Liver (tissue), 9 donors: Measurements from ENCODE around the gene TINAGL1. TPM values are rescaled to one million over a fixed set of nuclear protein-coding genes. Genes with fewer than 3 reads are reported as not detected.

ENCODE experiments used
- DNase-seq: peaks from one replicate; pipeline ENCODE4 v3.0.0-alpha.2; 2017; ENCODE audit warnings: low spot score
- H3K27ac ChIP-seq, 2 donors: one replicate each; pipeline ENCODE4 v1.7.0; 2013; ENCODE audit warnings: inconsistent platforms in 2 of 2, low read length in 2 of 2, control low read depth in 1 of 2, low read depth in 1 of 2, mild to moderate bottlenecking in 1 of 2
- H3K27me3 ChIP-seq, 4 donors: one replicate each; pipeline versions ENCODE4 v1.6.1 to v1.7.0; 2013; ENCODE audit warnings: low read length in 3 of 4, inconsistent platforms in 1 of 4, mild to moderate bottlenecking in 1 of 4, moderate library complexity in 1 of 4; ENCODE audit not compliant: control insufficient read depth in 4 of 4, insufficient read depth in 4 of 4
- H3K36me3 ChIP-seq, 4 donors: one replicate each; pipeline versions ENCODE4 v1.6.1 to v1.7.0; 2013; ENCODE audit warnings: low read length in 3 of 4, mild to moderate bottlenecking in 3 of 4, low read depth in 1 of 4, moderate library complexity in 1 of 4; ENCODE audit not compliant: control insufficient read depth in 4 of 4, insufficient read depth in 3 of 4
- H3K4me1 ChIP-seq, 4 donors: one replicate each; pipeline versions ENCODE4 v1.6.1 to v1.7.0; 2013; ENCODE audit warnings: low read length in 3 of 4, mild to moderate bottlenecking in 3 of 4, moderate library complexity in 1 of 4; ENCODE audit not compliant: control insufficient read depth in 4 of 4, insufficient read depth in 4 of 4
- H3K4me3 ChIP-seq, 3 donors: one replicate each; pipeline versions ENCODE4 v1.6.1 to v1.7.0; 2013; ENCODE audit warnings: low read length in 3 of 3, control low read depth in 1 of 3, low read depth in 1 of 3, mild to moderate bottlenecking in 1 of 3
- H3K9ac ChIP-seq, 2 donors: one replicate each; pipeline ENCODE4 v1.7.0; 2013; ENCODE audit warnings: low read length in 2 of 2, mild to moderate bottlenecking in 2 of 2, moderate library complexity in 2 of 2, control low read depth in 1 of 2, low read depth in 1 of 2
- H3K9me3 ChIP-seq, 4 donors: one replicate each; pipeline versions ENCODE4 v1.6.1 to v1.7.0; 2013; ENCODE audit warnings: low read length in 3 of 4; ENCODE audit not compliant: control insufficient read depth in 4 of 4
- EGR1 ChIP-seq, 2 donors: IDR thresholded peaks; 2 replicates each; pipeline ENCODE4 v1.6.1; 2016 to 2018; ENCODE audit warnings: antibody characterized with exemption in 2 of 2, low read depth in 2 of 2
- FOXA1 ChIP-seq: IDR thresholded peaks from 2 replicates; pipeline ENCODE4 v1.6.1; 2016; ENCODE audit warnings: antibody characterized with exemption
- FOXA2 ChIP-seq: IDR thresholded peaks from 2 replicates; pipeline ENCODE4 v1.6.1; 2016; ENCODE audit warnings: antibody characterized with exemption
- GABPA ChIP-seq, 2 donors: IDR thresholded peaks in 1 of 2; conservative IDR thresholded peaks in 1 of 2; 2 replicates each; pipeline ENCODE4 v1.6.1; 2016; ENCODE audit warnings: antibody characterized with exemption in 2 of 2, mild to moderate bottlenecking in 1 of 2, moderate library complexity in 1 of 2
- HNF4A ChIP-seq, 2 donors: conservative IDR thresholded peaks; 2 replicates each; pipeline ENCODE4 v1.6.1; 2016; ENCODE audit warnings: antibody characterized with exemption in 2 of 2, mild to moderate bottlenecking in 2 of 2
- HNF4G ChIP-seq: IDR thresholded peaks from 2 replicates; pipeline ENCODE4 v1.6.1; 2016; ENCODE audit warnings: antibody characterized with exemption
- NR2F2 ChIP-seq: IDR thresholded peaks from 2 replicates; pipeline ENCODE4 v1.6.1; 2016; ENCODE audit warnings: antibody characterized with exemption
- REST ChIP-seq: IDR thresholded peaks from 2 replicates; pipeline ENCODE4 v1.6.1; 2016; ENCODE audit warnings: antibody characterized with exemption, mild to moderate bottlenecking
- SP1 ChIP-seq: IDR thresholded peaks from 2 replicates; pipeline ENCODE4 v1.6.1; 2018; ENCODE audit warnings: antibody characterized with exemption, mild to moderate bottlenecking
- TAF1 ChIP-seq: conservative IDR thresholded peaks from 2 replicates; pipeline ENCODE4 v1.6.1; 2016; ENCODE audit warnings: antibody characterized with exemption, mild to moderate bottlenecking
- YY1 ChIP-seq: IDR thresholded peaks from 2 replicates; pipeline ENCODE4 v1.6.1; 2016; ENCODE audit warnings: antibody characterized with exemption, mild to moderate bottlenecking
- ZBTB33 ChIP-seq: IDR thresholded peaks from 2 replicates; pipeline ENCODE4 v1.6.1; 2016; ENCODE audit warnings: antibody characterized with exemption
- WGBS: extraction: QIAGEN DNeasy Blood & Tissue Kit; methylation state at CpG from one replicate; pipeline ENCODE4 v1.1.7; 2013; 5-methylcytosine and 5-hydroxymethylcytosine counted together
- polyA plus RNA-seq, 2 donors: library from polyadenylated mRNA; stranded (reverse) in 1 of 2; unstranded in 1 of 2; fragments of 200-250 nt in 1 of 2; fragments of >200 nt in 1 of 2; fragmentation: Nextera tagmentation in 1 of 2; extraction: Ambion mirVana in 1 of 2; gene quantifications; one replicate each; pipeline versions ENCODE4 v1.2.1 to v1.2.3, GENCODE V29; 2013 to 2015
- total RNA-seq, 2 donors: library from RNA; depleted of rRNA; stranded (reverse); fragments of >200 nt; gene quantifications; one replicate each; pipeline ENCODE4 v1.2.3, GENCODE V29; 2014
- TF ChIP-seq, protein P1 (sequence below): fragments of 150-350 bp; IDR thresholded peaks from 2 replicates; pipeline ENCODE4 v1.5.1; 2017; ENCODE audit warnings: improper control_type of control experiment, low read depth, low read length; ENCODE audit not compliant: missing input control
- TF ChIP-seq, protein P2 (sequence below): IDR thresholded peaks from 2 replicates; pipeline ENCODE4 v1.6.1; 2016; ENCODE audit warnings: antibody characterized with exemption
- TF ChIP-seq, protein P3 (sequence below): IDR thresholded peaks from 2 replicates; pipeline ENCODE4 v1.6.1; 2016; ENCODE audit warnings: antibody characterized with exemption
- donor health status: healthy.
- donor health status: healthy.
- donor health status: healthy.
- donor health status: healthy.
- donor health status: healthy.

The TINAGL1 gene
- total and polyA plus RNA-seq, 4 donors = 8.7 to 52.9 (median 25.6) TPM

DNA sequence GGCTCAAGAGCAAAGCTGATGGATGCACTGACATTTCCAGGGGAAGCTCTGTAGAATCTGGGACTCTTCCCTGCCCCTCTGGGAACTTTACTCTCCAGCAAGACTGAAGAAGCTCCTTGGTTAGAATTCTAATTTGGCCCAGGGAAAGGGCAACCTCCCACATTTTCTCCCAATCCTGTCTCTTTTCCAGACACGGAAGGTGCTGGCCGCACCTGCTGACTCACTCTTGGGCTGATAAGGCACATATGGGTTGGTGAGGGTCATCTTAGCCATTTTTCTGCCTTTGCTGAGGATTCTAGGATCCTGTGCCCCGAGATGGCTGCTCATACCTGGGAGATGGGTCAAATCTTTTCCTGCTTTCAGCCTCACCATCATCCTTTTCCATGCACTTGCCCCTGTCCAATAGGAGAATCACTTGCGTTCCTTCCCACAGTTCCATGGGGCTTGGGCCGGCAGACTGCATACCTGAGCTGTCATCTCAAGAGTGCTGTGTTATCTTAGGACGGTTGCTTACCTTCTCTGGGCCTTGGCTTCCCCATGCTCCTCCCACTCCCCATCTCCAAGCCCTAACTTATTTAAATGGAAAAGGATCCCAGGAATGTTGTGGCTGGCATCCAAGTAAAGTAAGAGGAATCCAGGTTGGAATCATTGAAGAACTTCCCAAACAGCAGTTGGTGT is 1.3 kb downstream of the TINAGL1 start:
- Histone ChIP-seq H3K36me3 (no peaks in the 10 kb centered on the region), H3K27ac (peak overlapping the region; percentile 57 to 69), H3K4me1 (peaks cover 0 to 19% (median 3%) of the 10 kb centered on the region in 4 donors), H3K9me3 (no peaks in the 10 kb centered on the region), H3K9ac (peak overlapping the region; percentile 28 to 39), H3K27me3 (no peaks in the 10 kb centered on the region), H3K4me3 (peak overlapping the region; percentile 11 to 67 (median 41))
- no peak for DNase-seq
- TF ChIP-seq REST (no peak), HNF4A (conservative IDR thresholded peaks at IDR 0.05) (no peak), YY1 (no peak), GABPA (IDR thresholded peaks at IDR 0.05 in 1 of 2, conservative IDR thresholded peaks at IDR 0.05 in 1 of 2) (no peak), ZBTB33 (no peak), SP1 (no peak), TAF1 (no peak), NR2F2 (no peak), FOXA1 (no peak), FOXA2 (no peak), EGR1 (IDR thresholded peaks at IDR 0.05; ENCODE audit: low read depth in 2 of 2) (no peak), HNF4G (no peak)
- TF ChIP-seq, protein P1, sequence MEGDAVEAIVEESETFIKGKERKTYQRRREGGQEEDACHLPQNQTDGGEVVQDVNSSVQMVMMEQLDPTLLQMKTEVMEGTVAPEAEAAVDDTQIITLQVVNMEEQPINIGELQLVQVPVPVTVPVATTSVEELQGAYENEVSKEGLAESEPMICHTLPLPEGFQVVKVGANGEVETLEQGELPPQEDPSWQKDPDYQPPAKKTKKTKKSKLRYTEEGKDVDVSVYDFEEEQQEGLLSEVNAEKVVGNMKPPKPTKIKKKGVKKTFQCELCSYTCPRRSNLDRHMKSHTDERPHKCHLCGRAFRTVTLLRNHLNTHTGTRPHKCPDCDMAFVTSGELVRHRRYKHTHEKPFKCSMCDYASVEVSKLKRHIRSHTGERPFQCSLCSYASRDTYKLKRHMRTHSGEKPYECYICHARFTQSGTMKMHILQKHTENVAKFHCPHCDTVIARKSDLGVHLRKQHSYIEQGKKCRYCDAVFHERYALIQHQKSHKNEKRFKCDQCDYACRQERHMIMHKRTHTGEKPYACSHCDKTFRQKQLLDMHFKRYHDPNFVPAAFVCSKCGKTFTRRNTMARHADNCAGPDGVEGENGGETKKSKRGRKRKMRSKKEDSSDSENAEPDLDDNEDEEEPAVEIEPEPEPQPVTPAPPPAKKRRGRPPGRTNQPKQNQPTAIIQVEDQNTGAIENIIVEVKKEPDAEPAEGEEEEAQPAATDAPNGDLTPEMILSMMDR = no peak
- TF ChIP-seq, protein P2, sequence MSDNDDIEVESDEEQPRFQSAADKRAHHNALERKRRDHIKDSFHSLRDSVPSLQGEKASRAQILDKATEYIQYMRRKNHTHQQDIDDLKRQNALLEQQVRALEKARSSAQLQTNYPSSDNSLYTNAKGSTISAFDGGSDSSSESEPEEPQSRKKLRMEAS = no peak
- TF ChIP-seq, protein P3, sequence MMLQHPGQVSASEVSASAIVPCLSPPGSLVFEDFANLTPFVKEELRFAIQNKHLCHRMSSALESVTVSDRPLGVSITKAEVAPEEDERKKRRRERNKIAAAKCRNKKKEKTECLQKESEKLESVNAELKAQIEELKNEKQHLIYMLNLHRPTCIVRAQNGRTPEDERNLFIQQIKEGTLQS = no peak
- WGBS = 71% methylated on average over 6 of the region's 6 CpGs
